Loucy (cell line): ENCODE results near the gene AVPI1.
"Not testable (repeated sequence)": the region's sequence is repeated elsewhere in the genome, so short reads cannot be mapped to it uniquely, and the experiment has no call there.

ENCODE experiments used
- H2AFZ ChIP-seq: fragments of 200-600 bp; sonication (generic); 2 replicates; pipeline ENCODE4 v1.6.0; 2016; ENCODE audit warnings: antibody characterized with exemption, mild to moderate bottlenecking, low read length, moderate library complexity
- H3F3A ChIP-seq: fragments of 200-600 bp; 2 replicates; pipeline ENCODE4 v1.6.0; 2016; ENCODE audit warnings: antibody characterized with exemption, low read depth, mild to moderate bottlenecking
- H3K27me3 ChIP-seq: fragments of 200-600 bp; sonication (generic); 2 replicates; pipeline ENCODE4 v1.6.1; 2014; ENCODE audit warnings: low read length, mild to moderate bottlenecking; ENCODE audit not compliant: insufficient read depth, poor library complexity, severe bottlenecking
- H3K36me3 ChIP-seq: fragments of 200-600 bp; sonication (generic); 2 replicates; pipeline ENCODE4 v1.6.1; 2016; ENCODE audit warnings: low read length; ENCODE audit not compliant: insufficient read depth
- H3K4me1 ChIP-seq: fragments of 200-600 bp; sonication (generic); 2 replicates; pipeline ENCODE4 v1.5.1; 2014; ENCODE audit warnings: low read length, mild to moderate bottlenecking; ENCODE audit not compliant: insufficient read depth, poor library complexity, severe bottlenecking
- H3K4me2 ChIP-seq: fragments of 200-600 bp; sonication (generic); 2 replicates; pipeline ENCODE4 v1.6.0; 2014; ENCODE audit warnings: antibody characterized with exemption, low read length, low read depth, mild to moderate bottlenecking; ENCODE audit not compliant: poor library complexity, severe bottlenecking
- H3K4me3 ChIP-seq: fragments of 200-600 bp; sonication (generic); 2 replicates; pipeline ENCODE4 v1.5.1; 2014; ENCODE audit warnings: low read length, mild to moderate bottlenecking, mixed read lengths; ENCODE audit not compliant: poor library complexity, severe bottlenecking
- H3K79me2 ChIP-seq: fragments of 200-600 bp; sonication (generic); 2 replicates; pipeline ENCODE4 v1.6.1; 2014; ENCODE audit warnings: low read length; ENCODE audit not compliant: insufficient read depth
- H3K9ac ChIP-seq: fragments of 200-600 bp; sonication (generic); 2 replicates; pipeline ENCODE4 v1.6.0; 2014; ENCODE audit warnings: mild to moderate bottlenecking, low read depth, low read length, moderate library complexity; ENCODE audit not compliant: poor library complexity, severe bottlenecking
- H3K9me2 ChIP-seq: fragments of 200-600 bp; sonication (generic); replicated peaks from 2 replicates; pipeline ENCODE4 v1.6.1; 2016; ENCODE audit warnings: low read depth, low read length, mixed read lengths
- H3K9me3 ChIP-seq: fragments of 200-600 bp; sonication (generic); 2 replicates; pipeline ENCODE4 v1.6.1; 2014; ENCODE audit warnings: mild to moderate bottlenecking, antibody characterized with exemption, low read length, low read depth; ENCODE audit not compliant: insufficient read depth
- H4K20me1 ChIP-seq: fragments of 200-600 bp; sonication (generic); 2 replicates; pipeline ENCODE4 v1.6.0; 2014; ENCODE audit warnings: antibody characterized with exemption, low read length, mild to moderate bottlenecking; ENCODE audit not compliant: insufficient read depth, poor library complexity, severe bottlenecking
- EZH2phosphoT487 ChIP-seq: fragments of 200-600 bp; IDR thresholded peaks from 2 replicates; pipeline ENCODE4 v1.6.1; 2018; ENCODE audit warnings: antibody characterized with exemption, mild to moderate bottlenecking, moderate library complexity, borderline replicate concordance
- TF ChIP-seq, protein P1 (sequence below): fragments of 200-600 bp; sonication (generic); conservative IDR thresholded peaks from 2 replicates; pipeline ENCODE4 v1.5.1; 2014; ENCODE audit warnings: mild to moderate bottlenecking, antibody characterized with exemption, low read length

The AVPI1 gene

DNA sequence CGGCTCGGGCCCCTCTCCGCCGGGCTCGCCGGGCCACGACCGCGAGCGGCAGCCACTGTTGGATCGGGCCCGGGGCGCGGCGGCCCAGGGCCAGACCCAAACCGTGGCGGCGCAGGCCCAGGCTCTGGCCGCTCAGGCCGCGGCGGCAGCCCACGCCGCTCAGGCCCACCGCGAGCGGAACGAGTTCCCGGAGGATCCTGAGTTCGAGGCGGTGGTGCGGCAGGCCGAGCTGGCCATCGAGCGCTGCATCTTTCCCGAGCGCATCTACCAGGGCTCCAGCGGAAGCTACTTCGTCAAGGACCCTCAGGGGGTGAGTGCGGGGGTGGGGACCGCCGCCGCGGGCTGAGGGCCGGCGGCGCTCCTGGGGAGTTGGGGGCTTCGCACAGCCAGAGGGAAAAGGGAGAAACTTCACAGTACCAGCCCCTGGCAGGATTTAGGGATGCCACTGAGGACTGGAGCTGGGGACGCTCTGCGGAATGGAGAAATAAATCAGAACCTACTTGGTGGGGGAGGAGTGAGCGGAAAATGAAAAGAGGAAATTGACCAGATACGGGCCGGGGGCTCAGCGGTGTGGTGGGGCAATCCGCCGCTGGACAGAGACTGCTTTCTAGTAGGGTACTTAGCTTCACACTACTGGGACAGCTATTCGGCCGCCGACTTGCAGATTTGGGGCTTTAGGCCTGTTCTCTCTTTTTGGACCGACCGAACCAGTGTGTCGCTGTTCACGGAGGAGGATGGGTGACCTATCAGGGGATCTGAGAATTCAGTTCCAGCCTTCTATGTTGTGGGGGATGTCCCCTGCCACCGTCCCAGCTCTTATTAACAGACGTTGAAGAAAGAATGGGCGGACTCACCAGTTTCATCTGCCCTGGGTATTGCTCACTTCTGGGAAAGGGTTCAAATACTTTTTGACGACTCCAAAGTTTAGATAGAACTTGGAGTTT, 45.9 kb downstream of the AVPI1 start:
- H4K20me1 ChIP-seq: peaks cover 10% of the 10 kb centered on the region
- no peaks in the 10 kb centered on the region for H3K27me3 ChIP-seq
- peaks cover 22% of the 10 kb centered on the region for H3K79me2 ChIP-seq
- TF ChIP-seq, protein P1, sequence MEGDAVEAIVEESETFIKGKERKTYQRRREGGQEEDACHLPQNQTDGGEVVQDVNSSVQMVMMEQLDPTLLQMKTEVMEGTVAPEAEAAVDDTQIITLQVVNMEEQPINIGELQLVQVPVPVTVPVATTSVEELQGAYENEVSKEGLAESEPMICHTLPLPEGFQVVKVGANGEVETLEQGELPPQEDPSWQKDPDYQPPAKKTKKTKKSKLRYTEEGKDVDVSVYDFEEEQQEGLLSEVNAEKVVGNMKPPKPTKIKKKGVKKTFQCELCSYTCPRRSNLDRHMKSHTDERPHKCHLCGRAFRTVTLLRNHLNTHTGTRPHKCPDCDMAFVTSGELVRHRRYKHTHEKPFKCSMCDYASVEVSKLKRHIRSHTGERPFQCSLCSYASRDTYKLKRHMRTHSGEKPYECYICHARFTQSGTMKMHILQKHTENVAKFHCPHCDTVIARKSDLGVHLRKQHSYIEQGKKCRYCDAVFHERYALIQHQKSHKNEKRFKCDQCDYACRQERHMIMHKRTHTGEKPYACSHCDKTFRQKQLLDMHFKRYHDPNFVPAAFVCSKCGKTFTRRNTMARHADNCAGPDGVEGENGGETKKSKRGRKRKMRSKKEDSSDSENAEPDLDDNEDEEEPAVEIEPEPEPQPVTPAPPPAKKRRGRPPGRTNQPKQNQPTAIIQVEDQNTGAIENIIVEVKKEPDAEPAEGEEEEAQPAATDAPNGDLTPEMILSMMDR: no peak
- no peak for TF ChIP-seq EZH2phosphoT487
- peaks cover 20% of the 10 kb centered on the region for H3K4me1 ChIP-seq
- H3K9ac ChIP-seq: peak overlapping the region; percentile 62
- H3K4me2 ChIP-seq: peak overlapping the region; percentile 91
- no peaks in the 10 kb centered on the region; the same call in 1 of the 2 replicates for H3K36me3 ChIP-seq
- no peaks in the 10 kb centered on the region for H3K9me3 ChIP-seq
- no peaks in the 10 kb centered on the region for H3F3A ChIP-seq
- H2AFZ ChIP-seq: peak overlapping the region; percentile 42; the same call in 1 of the 2 replicates
- H3K9me2 ChIP-seq: no peaks in the 10 kb centered on the region
- peak overlapping the region; percentile 81 for H3K4me3 ChIP-seq

DNA sequence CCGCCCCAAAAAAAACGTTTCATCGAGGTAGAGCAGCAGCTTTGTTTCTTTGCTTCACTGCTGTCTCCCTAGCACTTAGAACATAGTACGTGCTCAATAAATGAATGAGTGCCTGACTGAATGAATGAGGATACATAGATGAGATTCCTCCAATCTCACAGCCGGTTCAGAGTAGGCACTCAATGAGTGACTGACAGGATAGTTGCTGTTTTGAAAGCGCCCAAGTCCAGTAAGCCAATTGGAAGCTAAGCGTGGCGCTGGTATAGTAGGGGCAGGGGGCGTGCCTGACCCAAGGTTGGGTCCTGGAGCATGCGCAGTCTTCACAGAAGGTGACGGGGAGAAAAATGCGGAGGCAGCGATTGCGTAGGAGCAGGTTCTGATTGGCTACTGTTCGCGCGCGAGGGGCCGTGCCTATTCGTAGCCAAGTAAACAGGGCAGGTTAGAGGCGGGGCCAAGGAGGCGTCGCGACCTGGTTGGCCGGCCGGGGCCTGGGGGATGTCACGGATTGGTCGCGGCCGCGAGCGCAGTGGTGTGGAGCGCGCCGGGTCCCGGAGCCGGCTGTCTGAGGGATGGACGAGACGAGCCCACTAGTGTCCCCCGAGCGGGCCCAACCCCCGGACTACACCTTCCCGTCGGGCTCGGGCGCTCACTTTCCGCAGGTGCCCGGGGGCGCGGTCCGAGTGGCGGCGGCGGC, 46.7 kb downstream of the AVPI1 start, which contains the start of gene PI4K2A:
TSS of gene PI4K2A (plus strand) at position 498 of the 694 bp plus-strand sequence. CDS start at position 570, 72 bp downstream.
- TF ChIP-seq EZH2phosphoT487: no peak
- TF ChIP-seq, protein P1: no peak
- H3K4me1 ChIP-seq: peaks cover 20% of the 10 kb centered on the region
- no peaks in the 10 kb centered on the region for H3K9me2 ChIP-seq
- no peaks in the 10 kb centered on the region for H3K27me3 ChIP-seq
- peaks cover 22% of the 10 kb centered on the region for H3K79me2 ChIP-seq
- H3K4me2 ChIP-seq: peak within 1 kb of the TSS; percentile 91
- H3K9me3 ChIP-seq: no peaks in the 10 kb centered on the region
- H3K36me3 ChIP-seq: no peaks in the 10 kb centered on the region; the same call in 1 of the 2 replicates
- H3K4me3 ChIP-seq: peak within 1 kb of the TSS; percentile 81
- peak within 1 kb of the TSS; percentile 62 for H3K9ac ChIP-seq
- no peaks in the 10 kb centered on the region for H3F3A ChIP-seq
- H2AFZ ChIP-seq: peak within 1 kb of the TSS; percentile 63
- peaks cover 10% of the 10 kb centered on the region for H4K20me1 ChIP-seq

DNA sequence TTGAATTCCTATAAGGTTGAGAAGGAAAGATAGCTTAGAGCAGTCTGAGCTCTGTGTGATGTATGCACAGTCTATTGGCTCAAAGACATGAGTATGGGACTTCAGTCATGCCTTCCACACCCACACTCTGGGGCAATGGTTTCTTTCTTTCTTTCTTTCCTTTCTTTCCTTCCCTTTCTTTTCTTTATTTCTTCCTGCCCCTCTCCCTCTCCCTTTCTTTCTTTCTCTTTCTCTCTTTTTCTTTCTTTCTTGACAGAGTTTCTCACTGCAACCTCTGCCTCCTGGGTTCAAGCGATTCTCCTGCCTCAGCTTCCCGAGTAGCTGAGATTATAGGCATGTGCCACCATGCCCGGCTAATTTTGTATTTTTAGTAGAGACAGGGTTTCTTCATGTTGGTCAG, 48.0 kb downstream of the AVPI1 start:
- not testable (repeated sequence) for H3F3A ChIP-seq, H3K4me2 ChIP-seq, H2AFZ ChIP-seq, H3K9me2 ChIP-seq, H3K9ac ChIP-seq, H3K4me3 ChIP-seq, H3K27me3 ChIP-seq, H3K36me3 ChIP-seq, H3K9me3 ChIP-seq, H4K20me1 ChIP-seq
- peaks cover 20% of the 10 kb centered on the region for H3K4me1 ChIP-seq
- peaks cover 22% of the 10 kb centered on the region for H3K79me2 ChIP-seq
